ENCODE measurements around the gene AGO3.

The AGO3 gene

DNA sequence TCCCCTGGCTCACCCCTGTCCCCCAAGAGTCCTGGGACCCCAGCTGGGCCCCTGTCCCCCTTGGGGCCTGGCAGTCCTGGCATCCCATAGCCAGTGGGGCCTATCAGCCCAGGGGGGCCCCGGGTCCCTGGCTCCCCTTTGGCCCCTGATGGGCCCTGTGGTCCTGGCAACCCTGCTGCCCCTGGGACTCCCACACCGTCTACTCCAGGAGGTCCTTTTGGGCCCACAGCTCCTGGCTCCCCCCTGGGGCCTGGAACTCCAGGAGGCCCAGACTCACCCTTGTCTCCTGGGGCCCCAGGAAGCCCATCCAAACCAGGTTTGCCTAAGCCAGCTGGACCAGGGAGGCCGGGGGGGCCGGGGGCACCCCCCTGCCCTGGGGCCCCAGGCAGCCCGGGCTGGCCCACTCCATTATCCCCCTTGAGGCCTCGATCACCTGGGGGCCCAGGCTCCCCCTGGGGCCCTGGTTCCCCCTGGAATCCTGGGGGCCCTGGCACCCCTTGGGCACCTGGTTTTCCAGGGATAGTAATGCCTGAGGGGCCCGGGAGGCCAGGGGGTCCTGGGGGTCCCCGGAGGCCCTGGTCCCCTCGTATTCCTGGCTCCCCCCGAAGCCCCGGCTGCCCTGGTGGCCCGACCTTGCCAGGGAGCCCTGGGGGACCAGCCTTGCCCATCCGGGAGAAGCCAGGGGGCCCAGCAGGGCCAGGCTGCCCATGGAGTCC is 167.9 kb downstream of the AGO3 start:
- DNase-seq: peak; percentile 35

DNA sequence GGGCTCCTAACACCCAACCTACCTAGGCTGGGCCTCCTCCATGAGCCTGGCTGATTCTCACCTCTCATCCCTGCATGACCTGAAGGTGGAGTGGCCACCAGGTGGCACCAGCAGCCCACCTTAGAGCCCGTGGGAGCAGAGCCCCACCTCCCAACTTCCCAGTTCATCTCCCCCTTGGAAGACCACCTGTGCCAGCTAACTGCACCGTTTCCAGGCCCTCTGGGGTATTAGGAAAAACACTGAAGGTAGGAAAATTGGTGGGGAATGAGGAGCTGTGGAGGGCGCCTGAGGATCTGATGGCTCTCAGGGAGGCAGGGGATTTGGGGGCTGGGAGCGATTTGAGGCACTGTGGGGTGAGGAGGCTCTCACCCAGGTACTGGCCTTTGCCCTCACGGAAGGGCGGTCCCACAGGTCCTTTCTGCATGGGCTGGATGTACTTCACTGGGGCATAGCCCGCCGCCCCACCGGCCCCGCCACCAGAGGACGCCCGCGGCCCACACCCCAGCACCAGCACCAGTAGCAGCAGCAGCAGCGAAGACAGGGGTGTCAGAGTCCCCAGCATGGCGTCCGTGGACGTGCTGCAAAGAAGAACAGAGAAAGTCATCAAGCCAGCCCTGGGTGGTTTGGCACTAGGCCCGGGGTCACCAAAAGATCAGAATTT is 168.9 kb downstream of the AGO3 start:
- DNase-seq: peak; percentile 82

DNA sequence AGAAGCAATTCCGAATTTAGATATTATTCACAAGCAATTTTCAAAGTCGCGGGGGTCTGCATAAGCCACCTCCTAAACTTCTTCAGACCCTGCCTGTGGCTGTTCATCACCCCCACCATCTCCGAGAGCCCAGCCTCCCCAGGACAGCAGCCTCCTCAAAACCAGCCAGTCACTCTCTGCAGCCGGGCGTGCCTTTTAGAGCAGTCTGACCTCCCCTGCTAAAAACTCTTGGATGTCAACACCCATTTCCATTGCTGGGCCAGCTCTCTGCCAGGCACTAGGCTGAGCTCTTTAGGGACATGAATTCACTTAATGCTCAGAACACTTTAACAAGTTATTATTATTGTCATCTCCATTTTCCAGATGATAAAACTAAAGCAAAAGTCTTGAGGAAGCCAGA is 169.5 kb downstream of the AGO3 start:
- no peak for DNase-seq

DNA sequence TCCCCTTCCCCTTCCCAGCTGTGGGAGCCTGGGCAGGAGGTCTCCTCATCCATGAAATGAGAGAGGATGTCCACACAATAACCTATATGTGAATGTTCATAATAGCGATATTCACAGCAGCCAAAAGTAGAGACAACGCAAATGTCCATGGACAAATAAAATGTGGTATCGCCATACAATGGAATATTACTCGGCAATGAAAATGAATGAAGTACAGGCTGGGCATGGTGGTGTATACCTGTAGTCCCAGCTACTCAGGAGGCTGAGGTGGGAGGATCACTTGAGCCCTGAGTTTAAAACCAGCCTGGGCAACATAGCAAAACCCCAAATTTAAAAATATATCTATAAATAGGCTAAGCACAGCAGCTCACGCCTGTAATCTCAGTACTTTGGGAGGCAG is 170.6 kb downstream of the AGO3 start:
- DNase-seq: no peak

DNA sequence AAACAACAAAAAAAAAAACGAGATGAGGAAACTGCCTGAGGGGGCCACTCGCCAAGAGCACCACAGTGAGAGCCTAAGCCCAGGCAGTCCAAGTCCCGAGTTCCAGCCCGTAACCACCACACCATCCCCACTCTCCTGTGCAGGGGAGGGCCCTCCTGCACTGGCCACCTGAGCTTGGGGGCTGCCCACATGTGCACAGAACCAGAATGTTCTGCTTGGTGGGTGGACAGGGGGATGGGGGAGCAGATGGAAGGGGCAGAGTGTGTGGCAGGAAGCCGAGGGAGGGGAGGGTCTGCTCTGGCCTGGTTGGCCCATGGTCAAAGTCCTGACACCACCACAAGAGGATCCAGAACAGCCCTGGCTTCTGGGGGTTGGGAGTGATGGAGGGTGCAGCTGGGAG is 175.4 kb downstream of the AGO3 start:
- DNase-seq: no peak

DNA sequence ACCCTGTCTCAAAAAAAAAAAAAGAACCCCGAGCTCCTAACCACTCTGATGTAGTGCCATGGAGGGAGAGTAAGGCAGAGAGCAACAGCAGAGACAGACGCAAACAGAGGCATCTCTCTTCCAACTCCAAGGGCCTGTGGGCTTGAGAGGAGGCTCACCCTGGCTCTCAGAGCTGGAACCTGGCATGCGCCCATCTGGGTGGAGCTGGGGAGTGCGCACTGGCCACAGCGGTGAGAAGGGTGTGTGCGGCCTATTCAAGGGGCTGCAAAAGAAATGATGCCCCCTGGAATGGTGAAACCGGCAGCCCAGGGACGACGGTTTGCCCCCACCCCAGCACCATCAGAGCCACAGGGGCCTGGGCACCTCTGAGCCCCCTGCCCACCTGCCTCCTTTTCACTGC is 176.5 kb downstream of the AGO3 start:
- peak; percentile 62 for DNase-seq

DNA sequence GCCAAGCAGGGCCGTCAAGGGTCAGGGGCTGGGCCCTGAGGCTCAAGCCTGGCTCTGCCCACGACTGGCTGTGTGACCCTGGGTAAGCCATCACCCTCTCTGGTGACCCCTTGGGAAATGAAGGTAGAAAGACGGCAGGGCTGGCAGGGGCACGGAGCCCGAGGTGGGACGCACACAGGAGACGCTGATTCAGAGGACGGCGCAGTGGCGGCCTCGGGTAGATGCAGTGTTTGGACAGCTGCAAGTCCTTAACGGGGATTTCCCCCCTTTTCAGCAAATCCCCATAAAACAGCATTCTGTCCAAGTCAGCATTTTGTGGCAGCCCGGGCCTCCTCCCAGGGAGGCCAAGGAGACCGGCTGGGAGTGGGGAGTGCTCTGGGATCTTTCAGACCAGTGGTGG is 177.4 kb downstream of the AGO3 start:
- peak; percentile 55 for DNase-seq

DNA sequence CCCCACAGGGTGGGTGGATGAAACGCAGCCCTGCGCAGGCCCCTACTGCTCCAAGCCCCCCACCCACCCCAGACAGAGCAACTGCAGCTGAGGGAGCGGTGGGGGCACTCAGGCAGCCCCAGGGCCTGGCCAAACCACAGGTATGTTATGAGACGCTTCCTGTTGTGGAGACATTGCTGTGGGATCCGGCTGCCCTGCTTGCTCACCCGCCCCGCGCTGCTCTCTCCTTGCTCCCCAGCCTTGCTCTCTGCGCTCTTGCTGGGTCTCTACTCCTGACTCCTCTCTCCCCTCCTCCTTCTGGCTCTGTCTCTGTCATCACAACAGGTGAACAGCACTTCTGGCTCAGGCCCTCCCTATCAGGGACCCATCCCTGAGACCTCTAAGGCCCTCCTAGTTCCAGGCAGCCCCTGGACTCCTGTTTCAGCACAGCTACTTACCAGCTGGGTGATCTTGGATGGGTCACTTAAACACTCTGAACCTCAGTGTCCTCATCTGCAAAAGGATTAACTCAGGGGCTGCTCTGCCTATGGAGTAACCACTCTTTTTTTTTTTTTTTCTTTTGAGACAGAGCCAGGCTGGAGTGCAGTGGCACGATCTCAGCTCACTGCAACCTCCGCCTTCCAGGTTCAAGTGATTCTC is 178.3 kb downstream of the AGO3 start:
- peak; percentile 76 for DNase-seq

DNA sequence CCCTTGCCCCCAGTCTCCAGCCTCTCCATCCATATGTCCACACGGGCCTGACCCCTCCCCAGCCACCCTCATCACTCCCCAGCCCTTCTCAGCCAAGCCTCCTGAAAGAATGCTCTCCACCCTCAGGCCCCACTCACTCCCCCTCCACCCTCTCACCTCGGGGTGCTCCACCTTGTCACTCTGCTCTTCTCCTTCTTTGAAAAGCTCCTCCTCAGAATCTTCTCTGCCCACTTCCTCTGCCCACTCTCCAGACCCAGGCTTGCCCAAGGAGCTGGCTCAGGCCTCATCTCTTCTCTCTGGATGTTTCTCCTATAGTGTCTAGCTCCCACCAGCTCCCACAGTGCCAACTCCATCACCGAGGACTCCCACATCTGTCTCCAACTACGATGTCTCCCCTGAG is 180.2 kb downstream of the AGO3 start:
- no peak for DNase-seq

DNA sequence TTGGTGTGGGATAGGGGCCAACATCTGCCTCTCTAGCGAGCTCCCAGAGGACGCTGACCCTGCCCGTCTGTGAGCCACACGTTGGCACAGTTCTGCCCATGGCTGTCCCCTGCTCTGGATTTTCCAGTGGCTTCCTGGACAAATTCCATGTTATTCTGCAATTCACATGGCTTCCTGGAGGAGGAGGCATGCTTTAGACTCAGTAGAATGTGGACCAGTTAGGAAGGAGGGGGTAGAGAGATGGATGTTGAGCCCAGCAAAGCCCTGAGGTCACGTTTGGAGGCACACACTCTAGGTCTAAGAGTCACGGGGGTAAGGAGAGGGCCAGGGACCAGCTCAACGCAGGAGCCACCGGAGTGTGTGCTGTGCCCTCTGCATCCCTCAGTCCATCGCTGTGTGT is 181.9 kb downstream of the AGO3 start:
- DNase-seq: no peak

DNA sequence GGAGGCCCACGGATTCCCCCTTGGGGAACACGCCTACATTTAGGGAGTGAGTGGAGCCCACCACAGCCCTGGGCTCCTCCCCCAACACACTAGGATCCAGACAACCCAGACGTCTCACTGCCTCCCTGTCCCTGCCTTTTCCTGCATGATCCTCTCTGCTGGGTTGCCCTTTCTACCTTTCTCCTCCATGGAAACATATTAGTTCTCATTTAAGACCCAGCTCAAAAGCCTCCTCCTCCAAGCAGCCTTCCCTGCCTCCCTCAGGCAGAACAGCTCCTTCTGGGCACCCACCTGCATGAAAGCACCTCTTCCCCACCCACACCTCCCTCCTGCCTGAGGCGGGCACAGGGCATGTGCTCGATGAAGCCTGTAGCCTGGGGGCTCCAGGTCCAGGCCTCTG is 183.5 kb downstream of the AGO3 start:
- DNase-seq: no peak

DNA sequence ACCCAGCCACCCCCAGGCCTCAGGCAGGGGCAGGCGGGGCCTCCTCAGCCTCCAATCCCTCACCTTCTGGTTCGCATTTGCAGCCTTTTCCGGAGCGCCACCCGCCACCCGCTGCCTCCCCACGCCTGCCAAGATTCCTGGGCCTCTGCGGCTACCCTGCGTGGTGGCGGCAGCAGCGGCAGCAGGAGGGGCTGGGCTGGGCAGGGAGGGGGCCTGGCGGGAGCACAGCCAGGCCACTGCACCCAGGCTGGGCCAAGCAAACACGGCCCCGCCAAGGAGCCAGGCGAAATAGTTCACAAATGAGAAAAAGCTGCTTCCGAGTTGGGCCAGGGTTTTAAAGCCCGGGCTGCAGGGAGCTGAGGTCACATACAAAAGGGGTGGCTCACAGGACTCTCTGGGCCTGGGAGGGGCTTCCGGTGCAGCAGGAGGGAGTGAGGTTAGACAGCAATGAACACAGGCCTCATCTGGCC is 184.3 kb downstream of the AGO3 start:
- DNase-seq: peak; percentile 92

DNA sequence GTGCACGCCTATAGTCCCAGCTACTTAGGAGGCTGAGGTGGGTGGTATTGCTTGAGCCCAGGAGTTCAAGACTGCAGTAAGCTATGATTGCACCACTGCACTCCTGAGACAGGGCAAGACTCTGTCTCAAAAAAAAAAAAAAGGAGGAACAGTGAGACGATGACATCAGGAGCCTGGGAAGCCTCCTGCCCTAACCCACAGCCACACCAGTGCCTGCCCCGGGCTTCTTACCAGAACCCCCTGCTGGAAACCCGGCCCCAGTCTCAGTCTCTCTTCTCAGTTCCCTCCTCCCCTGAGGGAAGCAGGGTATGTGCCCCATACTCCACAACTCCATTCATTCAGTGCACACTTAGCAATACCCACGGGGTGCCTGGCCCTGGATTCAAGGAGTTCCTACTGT is 185.0 kb downstream of the AGO3 start:
- DNase-seq: no peak

DNA sequence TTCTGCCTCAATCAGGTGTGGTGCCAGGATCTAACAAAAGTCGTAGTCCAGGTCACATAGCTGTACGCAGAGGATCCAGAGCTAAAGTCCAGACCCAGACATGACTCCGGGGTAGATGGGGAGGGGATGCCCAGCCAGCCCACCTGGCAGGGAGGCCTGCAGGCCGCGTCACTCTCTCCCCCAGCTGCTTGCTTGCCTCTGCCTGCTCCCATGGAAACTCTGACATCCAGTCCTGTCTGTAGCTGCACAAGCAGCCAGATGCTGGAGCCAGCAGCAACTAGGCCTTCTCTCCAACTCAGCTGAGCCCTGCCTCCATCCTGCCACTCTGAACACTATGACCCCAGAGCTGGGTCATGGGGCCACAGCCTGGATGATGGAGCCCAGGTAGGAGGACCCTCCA is 186.0 kb downstream of the AGO3 start:
- peak; percentile 83 for DNase-seq

DNA sequence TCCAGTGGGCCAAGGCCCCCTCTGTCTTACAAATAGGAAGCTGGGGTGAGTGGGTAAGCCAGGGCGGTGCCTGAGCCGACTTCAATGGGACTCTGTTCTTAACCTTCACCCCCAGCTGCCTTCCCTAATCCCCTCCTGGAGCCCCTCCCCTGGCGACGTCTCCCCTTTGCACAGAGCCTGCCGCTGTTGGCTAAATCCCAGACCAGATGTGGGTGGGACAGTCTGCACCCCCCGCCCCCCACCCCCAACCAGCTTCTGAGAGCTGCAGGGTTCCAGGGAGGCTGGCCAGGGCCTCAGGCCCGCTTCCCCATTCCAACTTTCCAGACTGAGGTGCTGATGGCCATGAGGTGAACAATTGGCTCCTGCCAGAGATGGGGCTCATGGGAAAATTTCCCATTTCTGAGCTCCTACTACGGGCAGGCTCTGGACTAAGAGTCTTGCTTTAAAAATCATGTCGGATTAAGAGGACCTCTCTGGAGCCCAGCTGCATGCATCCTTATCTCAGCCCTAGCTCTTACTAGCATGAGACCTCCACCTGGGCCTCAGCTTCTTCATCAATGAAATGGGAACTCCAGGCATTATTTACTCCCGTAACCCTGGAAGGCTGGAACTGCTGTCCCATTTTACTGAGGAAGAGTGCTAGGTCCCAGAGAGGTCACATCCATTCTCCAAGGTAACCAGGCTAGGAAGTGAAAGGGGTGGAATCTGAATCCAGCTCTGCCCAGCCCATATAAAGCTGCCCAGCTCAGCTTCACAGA is 187.7 kb downstream of the AGO3 start:
- DNase-seq: no peak

DNA sequence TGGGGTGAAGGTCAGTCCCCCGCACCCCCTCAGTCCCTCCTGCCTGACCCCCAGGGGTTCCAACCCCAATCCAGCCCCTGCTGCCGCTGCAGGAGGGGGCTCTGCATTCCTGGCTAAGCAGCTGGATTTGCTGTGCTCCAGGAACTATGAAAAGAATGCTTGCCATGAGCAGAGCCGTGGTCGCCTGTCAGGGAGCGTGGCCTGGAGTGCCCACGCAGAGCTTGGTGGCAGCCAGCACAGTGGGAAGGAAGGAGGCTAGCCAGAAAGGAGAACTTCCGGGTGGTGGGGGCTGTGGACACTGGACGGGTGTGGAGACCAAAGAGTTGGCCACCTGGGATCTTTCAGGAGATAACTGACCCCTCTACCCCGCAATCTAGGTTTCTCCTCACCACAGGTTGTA is 188.6 kb downstream of the AGO3 start:
- no peak for DNase-seq
